GM12874 (cell line): Measurements from ENCODE around the gene RAD23A.

Experiments
- TF ChIP-seq, protein P1 (sequence below): IDR thresholded peaks from 2 replicates; pipeline ENCODE4 v1.5.1; 2011; ENCODE audit warnings: low read depth, mild to moderate bottlenecking, control low read depth, low read length, moderate library complexity; ENCODE audit not compliant: insufficient read depth

The RAD23A gene

GRCh38 chr19:12945479-12946091, at the start of gene RAD23A:
TSS of gene RAD23A (plus strand) at chr19:12945862. CDS start at chr19:12945949, 87 bp downstream.
- TF ChIP-seq, protein P1, sequence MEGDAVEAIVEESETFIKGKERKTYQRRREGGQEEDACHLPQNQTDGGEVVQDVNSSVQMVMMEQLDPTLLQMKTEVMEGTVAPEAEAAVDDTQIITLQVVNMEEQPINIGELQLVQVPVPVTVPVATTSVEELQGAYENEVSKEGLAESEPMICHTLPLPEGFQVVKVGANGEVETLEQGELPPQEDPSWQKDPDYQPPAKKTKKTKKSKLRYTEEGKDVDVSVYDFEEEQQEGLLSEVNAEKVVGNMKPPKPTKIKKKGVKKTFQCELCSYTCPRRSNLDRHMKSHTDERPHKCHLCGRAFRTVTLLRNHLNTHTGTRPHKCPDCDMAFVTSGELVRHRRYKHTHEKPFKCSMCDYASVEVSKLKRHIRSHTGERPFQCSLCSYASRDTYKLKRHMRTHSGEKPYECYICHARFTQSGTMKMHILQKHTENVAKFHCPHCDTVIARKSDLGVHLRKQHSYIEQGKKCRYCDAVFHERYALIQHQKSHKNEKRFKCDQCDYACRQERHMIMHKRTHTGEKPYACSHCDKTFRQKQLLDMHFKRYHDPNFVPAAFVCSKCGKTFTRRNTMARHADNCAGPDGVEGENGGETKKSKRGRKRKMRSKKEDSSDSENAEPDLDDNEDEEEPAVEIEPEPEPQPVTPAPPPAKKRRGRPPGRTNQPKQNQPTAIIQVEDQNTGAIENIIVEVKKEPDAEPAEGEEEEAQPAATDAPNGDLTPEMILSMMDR, result no peak

DNA sequence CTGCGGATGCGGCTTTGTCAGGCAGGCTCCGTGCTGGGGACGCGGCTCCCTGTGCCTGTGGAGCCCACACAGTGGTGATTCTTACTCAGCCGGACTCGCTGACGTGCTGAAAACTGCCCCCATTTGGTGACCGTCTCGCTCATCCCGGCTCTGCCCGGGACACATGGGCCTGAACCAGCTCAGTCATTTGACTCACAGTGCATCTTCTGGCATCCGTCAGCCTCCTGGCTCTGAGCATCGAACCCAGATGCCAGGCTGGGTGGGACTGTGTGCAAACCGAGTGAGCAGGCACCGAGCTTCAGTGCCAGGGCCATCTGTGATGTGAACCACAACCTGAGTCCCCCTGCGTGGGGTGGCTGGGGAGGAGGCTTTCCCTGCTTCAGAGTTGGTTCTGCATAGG, 49.2 kb upstream of the RAD23A start:
- TF ChIP-seq, protein P1, result no peak

DNA sequence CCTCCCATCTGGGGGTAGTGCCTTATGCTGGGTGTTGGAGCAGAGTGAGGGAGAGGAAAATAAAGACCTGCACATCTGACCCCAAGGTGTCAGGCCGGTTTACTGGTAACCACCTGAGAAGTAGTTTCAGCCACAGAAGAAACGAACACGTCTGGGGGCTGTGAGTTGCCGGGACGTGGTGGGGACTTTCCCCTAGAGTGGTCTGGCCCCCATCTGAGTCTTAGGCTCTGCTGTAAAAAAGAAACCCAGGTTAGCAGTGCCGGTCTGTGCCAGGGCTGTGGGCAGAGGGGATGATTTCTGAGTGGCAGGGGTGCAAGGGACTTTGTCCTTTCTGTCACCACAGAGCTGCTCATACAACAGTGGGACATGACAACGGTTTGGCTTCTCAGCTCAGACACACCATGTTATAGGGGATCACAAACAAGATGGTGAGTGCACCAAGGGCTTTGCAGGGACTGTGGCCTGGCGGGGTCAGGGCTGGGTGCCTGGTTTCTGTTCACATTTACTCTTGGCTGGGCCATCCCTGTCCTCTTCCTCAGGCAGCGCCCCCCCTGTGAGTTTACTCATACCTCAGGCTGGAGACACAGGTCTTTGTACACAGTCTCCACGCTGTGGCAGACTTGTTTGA, 45.7 kb upstream of the RAD23A start:
- TF ChIP-seq, protein P1, result no peak

DNA sequence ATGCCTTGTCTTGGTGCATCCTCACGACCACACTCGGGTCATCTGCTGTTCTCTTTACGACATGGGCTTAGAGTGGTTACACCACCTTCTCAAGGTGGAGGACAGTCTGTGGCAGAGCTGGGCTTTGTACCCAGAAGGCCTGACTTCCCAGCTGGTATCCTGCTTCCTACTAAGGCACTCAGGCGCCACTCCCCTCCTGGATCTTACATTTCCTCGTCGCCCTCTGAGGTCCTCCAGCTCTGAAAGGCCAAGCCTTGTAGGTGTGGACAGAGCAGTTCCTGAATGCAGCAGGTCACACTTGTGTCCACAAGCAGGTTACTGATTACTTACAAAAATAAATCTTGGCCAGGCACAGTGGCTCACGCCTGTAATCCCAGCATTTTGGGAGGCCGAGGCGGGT, 38.5 kb upstream of the RAD23A start:
- TF ChIP-seq, protein P1, result no peak

GRCh38 chr19:12912571-12912970, 33.1 kb upstream of the RAD23A start:
- TF ChIP-seq, protein P1, result no peak

DNA sequence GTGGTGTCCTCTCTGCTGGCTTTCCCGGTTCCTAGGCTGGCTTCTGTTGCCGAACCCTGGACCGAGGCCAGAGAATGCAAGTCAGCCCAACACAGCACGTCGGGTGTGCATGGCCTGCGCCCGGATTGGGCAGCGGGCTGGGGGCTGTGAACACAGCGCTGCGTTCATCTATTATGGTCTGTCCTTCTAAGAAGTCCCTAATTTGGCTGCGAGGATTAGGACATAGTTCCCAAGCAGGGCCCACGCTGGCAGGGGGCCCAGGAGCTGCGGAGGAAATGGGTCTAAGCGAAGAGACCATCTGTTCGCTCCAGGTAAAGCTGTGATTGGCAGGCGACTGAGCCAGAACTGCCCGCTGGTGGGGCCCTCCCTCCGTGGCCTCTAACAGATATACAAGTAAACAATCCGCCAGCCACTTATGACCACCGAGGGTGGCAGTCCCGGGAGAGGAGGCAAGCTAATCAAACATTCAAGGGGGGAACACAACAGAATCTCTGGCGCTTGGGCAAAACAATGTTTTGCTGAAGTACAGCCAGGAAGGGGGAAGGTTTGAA, 32.6 kb upstream of the RAD23A start:
- TF ChIP-seq, protein P1, result no peak

DNA sequence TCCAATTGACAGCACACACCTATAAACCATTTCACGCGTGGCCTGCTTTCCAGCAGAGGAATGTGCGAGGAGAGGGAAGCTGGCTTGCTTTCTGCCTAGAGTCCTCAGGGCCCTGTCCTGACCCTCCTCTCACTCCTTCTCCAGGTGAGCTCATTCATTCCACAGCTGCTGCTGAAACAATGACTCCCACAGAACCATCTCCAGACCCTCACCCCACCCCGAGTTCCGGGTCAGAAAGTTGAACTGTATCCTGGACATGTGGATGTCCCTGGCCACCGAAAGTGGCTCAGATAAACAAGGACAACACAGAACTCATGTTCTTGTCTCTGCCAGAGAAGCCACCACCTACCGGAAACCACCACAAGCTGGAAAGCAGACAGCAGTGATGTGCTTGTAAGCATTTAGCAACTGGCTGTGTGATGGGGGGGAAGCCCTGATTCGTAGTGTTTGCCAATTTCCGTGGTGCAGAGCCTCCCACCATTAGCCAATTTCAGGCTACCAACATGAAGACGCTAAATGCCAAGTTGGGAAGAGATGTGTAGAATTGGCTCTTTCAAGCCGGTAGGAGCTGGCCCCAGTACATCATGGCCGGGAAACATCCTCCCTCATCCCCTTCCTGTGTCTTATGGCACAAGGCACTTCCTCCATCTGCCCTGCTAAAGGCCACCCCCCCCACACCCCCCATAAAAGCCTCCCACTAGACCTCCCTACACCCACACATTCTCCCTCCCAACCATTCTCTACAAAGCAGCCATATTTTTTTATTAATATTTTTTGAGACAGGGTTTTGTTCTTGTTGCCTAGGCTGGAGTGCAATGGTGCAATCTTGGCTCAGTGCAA, 31.6 kb upstream of the RAD23A start:
- TF ChIP-seq, protein P1, result no peak
